GM18498 (cell line): Measurements from ENCODE around the gene KRTAP11-1.

ENCODE experiments used
- ATAC-seq: cut with Tn5 transposase; IDR thresholded peaks from one replicate; pipeline ENCODE4 v1.9.1; 2021; ENCODE audit warnings: mild to moderate bottlenecking, moderate library complexity; ENCODE audit not compliant: unreplicated experiment

The KRTAP11-1 gene, protein sequence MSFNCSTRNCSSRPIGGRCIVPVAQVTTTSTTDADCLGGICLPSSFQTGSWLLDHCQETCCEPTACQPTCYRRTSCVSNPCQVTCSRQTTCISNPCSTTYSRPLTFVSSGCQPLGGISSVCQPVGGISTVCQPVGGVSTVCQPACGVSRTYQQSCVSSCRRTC

DNA sequence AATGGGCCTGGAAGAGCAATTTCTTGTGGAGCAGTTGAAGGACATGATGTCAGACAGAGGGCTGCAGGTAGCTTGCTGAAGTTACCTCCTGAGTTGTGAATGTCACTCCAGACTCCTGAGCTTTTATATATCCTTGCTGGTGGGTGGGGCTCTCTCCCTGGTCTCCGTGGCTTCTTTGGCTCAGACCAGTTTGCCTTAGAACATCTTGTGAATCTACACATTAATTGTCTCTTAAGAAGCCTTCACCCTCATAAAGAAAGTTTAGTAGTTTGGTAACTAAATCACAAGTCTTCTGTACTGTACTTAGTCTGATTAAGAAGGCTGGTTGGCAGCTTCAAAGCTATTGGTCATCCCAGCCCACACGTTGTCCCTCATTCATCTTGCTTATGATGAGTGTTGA lies at the start of gene KRTAP11-1:
Gene KRTAP11-1 (minus strand): TSS at position 101 of the 400 bp plus-strand sequence. CDS start 56 bp downstream, at position 45.
- no peak for ATAC-seq

DNA sequence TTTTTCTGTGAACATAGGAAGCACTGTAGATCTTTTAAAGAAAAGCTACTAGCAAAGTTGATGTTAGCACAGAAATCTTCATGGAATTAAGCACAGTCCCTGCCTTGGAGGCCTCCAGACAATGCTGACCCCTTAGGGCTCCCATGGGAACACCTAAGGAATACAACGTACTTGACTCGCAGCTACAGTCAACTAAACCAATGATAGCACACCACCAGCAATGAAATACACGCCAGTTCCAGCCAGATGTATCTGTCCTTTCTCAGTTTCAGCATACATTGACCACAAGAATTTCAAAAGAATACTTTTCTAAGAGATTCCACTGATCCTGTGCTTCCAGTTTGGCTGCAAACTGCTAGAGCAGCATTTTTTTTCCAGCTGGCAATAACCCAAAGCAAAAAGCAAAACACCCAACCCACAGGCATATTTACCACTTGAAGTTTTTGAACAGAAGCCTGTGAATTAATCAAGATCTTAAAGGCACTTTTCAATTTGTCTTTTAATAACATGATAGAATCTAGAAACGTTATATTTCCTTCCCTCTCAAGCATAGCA lies 42.8 kb upstream of the KRTAP11-1 start:
- no peak for ATAC-seq

DNA sequence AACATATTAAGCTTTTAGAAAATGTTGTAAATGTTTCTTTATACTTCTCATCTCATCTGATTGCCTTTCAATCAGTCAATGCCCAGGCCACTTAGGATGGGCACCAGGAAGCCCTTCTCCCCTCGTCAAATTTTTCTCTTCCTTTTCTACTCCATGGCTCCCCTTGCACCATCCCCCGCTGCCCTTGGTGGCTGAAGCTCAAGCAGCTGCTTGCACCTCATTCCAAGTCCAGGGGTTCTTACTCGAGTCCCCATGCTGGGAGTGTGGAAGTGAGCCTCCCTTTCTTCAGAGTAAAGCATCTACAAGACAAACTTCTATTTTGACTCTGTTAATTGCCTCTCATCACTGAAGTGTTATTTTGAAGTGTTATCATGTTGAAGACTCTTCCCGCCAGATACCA lies 39.7 kb upstream of the KRTAP11-1 start:
- ATAC-seq = no peak

DNA sequence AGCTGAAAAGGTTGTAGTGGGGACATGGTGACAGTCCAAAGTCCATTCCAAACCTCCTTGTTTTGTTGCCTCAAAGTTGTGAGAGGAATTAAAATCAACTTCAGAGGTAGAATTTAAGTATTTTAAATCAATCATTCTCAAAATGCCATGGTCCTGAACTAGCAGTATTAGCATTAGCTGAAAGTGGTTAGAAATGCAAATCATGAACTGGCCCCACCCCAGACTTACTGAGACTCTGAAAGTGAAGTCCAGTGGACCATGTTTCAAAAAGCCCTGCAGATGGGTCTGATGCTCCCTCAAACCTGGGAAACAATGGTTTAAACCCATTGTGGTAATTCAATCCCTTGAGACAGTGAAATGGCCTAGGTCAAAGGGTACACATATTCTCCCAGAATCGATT lies 36.2 kb upstream of the KRTAP11-1 start:
- ATAC-seq = no peak

- no peak for ATAC-seq
These were observed 19.5 kb upstream of the KRTAP11-1 start for GRCh38 chr21:30900881-30901280.

- ATAC-seq = no peak
These were observed 1.7 kb upstream of the KRTAP11-1 start for GRCh38 chr21:30882866-30883597.

- no peak for ATAC-seq
These were observed 466 bp downstream of the KRTAP11-1 start for GRCh38 chr21:30880914-30881313.

DNA sequence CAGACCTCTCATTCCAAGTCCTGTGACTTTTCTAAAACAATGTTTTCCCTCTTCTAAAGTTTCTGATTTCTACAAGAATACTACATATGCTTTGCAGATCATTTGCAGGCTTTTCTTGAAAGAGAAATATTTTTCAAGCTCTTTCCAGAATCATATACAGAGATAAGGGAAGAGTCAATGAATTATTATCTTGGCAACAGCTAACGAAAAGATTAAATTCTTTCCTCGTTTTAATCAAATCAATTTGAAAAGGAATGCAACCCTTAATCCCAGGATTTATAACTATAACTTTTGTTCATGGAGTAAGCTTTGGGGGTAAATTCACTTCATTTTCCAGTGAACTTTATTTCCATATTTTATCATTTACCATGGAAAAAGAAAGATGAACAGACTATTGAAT lies 6.9 kb downstream of the KRTAP11-1 start:
- ATAC-seq = no peak

- no peak for ATAC-seq
These were observed 33.5 kb downstream of the KRTAP11-1 start for GRCh38 chr21:30847627-30848500.

- ATAC-seq = no peak
These were observed 38.4 kb downstream of the KRTAP11-1 start for GRCh38 chr21:30842990-30843389.

DNA sequence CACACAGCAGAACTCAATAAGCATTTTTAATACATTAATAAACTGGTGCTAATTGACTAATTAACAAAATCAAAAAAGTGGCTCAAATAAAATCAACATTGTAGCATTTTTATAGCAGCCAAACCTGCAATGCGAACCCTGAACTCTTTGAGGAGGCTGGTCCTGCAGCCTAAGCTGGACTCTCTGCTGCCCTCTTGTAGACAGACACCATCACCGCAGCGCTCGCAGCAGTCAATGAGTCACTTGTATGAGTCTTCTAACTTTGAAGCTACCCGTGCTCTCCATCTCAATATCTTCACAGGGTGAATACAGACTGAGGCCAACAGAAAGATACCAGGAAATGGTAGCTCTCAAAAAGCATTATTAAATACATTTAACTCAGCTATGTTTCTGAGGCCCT lies 42.1 kb downstream of the KRTAP11-1 start:
- ATAC-seq = no peak

DNA sequence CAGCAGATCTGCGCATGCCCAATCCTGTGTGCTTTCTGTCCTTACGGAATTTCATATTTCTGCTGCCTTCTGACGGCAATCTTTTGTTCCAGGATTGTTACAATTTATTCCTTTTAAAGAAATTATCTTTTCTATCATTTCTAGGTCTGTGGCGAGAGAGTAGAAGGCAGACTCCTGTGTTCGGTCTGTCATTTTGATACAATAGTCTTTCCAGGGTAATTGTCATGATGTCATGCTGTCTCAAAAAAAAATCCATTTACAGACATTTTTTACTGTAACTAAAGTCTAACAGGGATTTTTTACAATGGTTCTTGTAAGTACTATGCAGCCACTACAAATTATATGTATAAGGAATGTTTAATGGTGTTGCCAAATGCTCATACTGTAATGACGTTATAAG lies 42.8 kb downstream of the KRTAP11-1 start:
- no peak for ATAC-seq

DNA sequence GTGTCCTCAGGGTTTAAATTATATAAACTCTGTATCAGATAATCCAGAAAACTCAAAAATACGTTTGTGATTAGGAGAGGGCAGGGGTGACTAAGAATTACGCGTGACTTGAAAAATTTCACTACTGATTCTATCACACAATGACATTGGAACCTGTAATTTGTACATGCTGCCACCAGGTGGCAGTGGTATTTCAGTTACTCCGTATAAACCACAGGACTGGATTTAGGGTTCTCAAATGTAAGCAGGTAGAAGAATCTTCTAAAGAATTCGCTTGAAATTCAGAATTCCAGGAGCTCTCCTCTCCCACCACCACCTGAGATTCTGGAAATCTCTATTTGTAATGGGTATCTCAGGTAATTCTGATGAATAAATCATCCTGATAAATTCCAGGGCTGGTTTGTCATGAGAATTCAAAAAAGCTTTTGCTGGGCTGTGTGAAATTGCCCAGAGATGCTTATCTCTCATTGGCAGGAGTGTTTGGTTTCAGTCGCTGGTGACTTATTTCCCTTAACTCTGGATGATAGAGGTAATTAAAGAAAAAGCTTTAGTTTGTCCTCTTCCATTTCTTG lies 50.1 kb downstream of the KRTAP11-1 start:
- ATAC-seq = no peak
